NCI-H128 (cell line): ENCODE measurements around the gene STAP2.

Source experiments
- DNase-seq: peaks from one replicate; lab custom pipeline; 2025; ENCODE audit not compliant: unreplicated experiment; lab: John Stamatoyannopoulos, UW

STAP2 gene

GRCh38 chr19:4328243-4328990 lies 10.2 kb downstream of the STAP2 start:
- peak; percentile 94 for DNase-seq

- DNase-seq: no peak
These were observed 10.8 kb downstream of the STAP2 start for GRCh38 chr19:4327877-4328242.

DNA sequence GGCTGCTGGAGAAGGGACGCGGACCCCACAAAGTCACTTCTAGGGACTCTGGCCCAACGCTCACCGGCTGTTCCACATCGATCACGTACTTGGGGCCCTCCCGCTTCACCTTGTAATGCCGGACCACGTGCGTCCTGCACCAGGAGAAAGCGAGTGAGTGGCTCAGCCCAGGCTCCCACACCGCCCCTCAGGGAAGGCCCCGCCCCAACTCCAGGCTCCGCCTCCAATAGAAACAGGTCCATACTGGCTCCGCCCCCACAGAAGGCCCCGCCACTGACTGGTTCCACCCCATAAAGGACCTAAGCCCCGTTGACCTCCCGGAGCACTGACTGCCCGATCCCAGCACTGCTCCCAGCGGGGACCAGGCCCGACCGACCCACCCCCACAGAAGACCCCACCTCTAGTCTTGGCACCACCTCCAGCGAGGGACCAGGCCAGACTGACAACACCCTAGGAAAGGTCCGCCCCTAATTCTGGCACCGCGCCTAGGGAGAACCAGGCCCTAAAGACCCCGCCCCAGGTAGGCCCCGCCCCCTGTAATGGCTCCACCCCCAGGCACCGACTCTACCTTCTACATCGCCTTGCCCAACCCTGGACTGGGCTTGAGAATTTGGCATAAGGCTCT lies 11.3 kb downstream of the STAP2 start:
- no peak for DNase-seq

DNA sequence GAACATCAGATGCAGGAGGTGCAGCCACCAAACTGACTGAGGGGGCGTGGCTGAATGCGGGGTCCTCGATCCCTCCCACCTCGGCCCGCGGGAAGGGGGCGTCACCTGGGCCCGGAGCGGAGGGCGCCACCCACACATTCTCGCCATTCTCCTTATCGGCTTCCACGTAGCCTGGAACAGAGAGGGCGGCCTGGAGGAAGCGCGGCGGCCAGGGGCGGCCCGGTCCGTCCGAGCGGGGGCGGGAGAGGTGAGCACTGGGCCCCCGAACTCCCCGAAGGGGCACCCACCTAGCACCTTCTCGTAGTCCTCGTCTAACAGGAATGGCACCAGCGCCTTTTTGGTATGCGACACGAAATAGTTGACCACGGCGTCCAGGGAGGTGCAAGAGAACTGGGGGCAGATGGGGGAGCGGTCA lies 11.8 kb downstream of the STAP2 start:
- DNase-seq: no peak

DNA sequence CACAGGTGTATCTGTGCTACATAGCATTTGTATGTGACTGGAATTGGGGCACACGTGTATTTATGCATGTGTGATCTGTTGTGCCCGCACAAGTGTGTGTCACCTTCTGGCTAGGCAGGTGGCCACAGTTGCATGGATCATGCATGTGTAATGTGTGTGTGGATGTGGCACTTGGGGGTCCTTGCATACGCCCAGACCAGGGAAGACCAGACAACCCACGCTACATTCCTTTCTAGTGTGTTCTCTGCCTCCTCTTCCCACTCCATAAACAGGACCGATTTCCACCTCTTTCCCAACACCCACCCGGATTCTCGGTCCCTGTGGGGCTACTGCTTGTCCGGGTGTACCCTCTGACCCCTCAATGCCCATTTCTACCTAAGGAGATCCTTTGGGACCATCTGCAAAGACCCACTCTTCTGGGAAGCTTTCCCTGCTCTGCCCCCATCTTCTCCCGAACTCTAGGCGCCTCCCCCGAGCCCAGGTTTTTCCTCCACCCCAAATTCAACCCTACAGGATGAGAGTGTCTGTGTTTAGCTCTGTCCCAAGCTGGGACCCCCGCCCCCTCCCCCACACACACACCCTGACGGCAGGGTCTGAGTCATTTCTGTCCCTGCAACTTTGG lies 12.3 kb downstream of the STAP2 start:
- no peak for DNase-seq

GRCh38 chr19:4324228-4324627 lies 14.4 kb downstream of the STAP2 start:
- DNase-seq: no peak

- DNase-seq: no peak
These were observed 14.9 kb downstream of the STAP2 start for GRCh38 chr19:4323692-4324091.

GRCh38 chr19:4322942-4323665 lies 15.5 kb downstream of the STAP2 start:
- DNase-seq: no peak

DNA sequence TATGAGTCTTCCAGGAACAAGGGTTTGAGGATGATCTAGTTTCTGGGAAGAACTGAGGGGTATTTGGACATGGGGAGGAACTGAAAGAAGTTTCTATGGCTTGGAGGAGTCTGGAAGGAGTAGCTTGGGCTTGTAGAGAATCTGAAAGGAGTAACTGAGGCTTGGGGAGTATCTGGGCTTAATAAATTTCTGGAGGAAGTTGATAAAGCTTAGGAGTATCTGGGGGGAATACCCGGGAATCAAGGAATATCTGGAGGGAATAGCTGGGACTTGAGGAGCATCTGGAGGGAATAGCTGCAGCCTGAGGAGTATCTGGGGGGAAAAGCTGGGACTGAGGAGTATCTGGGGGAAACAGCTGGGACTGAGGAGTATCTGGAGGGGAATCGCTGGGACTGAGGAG lies 18.2 kb downstream of the STAP2 start:
- DNase-seq: no peak

DNA sequence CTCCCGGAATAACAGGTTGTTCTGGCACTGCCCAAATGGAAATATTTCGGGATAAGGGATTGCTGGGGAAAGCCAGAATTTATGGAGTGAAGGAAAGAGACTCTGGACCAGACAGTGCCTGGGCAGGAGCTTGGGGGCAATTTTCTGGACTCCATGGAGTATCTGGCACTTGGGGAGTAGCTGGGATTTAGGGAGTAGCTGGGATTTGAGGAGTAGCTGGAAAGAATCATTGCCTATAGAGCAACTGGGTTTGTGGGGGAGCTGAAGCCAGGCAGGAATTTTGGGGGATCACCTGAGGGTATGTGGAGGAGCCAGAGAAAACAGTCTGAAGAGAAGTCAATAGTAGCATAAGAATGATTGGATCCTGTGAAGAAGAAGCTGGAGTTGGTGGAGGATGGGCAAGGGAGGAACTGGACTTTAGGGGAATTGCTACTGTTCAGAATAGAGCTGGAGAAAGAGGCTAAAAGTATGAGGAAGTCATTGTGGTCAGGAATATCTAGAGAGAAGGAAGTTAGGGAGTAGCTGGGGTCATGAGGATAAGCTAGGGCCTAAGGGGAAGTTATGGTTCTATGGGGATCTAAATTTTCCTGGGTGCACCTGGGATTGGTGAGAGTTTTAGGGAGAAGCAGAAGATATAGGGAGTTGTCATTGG lies 19.4 kb downstream of the STAP2 start:
- DNase-seq: no peak

- DNase-seq: no peak
These were observed 20.2 kb downstream of the STAP2 start for GRCh38 chr19:4318460-4318859.

DNA sequence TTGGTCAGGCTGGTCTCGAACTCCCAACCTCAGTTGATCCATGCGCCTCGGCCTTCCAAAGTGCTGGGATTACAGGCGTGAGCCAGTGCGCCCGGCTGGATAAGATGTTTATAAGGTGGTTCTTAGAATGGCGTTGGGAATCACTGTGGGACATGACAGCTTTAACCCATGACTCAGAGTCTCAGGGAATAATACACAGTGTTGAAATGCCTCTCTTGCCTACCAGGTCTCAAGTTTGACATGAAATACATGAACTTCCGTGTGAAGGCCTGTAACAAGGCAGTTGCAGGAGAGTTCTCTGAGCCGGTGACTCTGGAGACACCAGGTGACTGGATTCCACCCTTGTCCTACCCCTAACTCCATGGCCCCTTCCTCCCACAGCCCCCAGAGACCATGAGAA lies 21.7 kb downstream of the STAP2 start:
- DNase-seq: no peak

GRCh38 chr19:4313847-4314490 lies 24.7 kb downstream of the STAP2 start:
- no peak for DNase-seq

DNA sequence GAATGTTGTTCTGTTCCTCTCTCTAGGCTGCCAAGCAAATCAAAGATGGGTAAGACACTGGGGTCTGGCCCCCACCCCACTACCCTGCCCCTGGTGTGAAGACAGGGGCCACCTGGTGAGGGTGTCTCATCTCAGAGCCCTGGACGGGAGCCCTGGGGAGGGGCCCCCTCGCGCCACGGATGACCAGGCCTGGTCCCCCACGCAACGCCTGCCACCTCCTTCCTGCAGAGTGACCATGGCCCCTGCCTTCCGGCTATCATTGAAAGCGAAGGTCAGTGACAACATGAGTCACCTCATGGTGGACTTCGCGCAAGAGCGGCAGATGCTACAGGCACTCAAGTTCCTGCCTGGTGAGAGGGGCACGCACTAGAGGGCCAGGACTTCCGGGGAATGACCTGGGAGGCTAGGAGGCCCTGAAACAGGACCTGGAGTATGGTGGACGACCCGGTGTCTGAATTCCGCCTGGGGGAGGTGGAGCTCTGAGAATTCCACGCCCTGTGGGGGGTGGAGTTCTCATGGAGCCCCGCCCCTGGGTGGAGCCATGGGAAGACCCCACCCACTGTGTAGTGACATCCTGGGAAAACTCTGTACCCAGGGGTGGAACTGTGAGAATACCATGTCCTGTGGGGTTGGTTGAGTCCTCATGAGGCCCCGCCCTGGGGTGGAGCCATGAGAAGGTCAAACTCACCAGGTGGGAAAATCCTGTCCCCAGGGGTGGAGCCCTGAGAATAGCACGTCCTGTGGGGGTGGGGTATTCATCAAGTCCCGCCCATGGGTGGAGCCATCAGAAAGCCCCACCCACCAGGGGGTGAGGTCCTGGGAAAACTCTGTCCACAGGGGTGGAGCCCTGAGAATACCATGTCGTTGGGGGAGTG lies 28.1 kb downstream of the STAP2 start:
- no peak for DNase-seq

DNA sequence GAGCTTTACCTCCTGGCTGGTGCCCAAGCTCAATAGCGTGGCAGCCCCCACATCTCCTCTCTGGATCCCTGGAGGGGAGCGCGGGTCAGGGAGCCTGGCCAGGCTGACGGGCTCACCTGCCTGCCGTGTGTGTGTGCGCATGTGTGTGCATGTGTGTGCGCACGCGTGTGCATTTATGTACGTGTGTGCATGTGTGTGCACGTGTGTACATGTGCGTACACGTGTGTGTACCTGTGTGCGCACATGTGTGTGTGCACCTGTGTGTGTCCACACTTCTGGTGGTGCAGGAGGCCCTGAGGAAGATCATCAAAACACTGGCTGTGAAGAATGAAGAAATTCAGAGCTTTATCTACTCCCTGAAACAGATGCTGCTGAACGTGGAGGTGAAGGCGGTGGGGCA lies 33.0 kb downstream of the STAP2 start:
- DNase-seq: no peak

DNA sequence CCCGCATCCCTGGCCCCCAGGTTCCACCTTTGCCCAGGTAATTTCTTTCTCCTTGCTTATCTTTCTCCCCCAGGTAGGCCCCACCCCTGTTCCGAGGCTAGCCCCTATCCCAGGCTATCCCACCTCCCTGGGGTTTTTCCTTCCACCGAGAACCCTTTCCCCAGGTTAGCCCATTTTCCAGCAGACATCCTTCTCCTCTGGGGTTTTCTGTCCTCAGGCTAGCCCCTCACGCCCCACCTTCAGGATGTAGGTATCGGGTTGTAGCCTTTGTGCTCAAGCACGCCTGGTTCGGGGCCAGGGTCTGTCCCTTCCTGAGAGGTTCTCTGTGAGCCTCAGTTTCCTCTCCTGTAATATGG lies 33.4 kb downstream of the STAP2 start:
- DNase-seq: no peak

- peak; percentile 48 for DNase-seq
These were observed 33.9 kb downstream of the STAP2 start, which contains the start of gene FSD1 for GRCh38 chr19:4304538-4305256. TSS of gene FSD1 (plus strand) at chr19:4304598. CDS start at chr19:4304747, 149 bp downstream.

- DNase-seq: no peak
These were observed 34.6 kb downstream of the STAP2 start for GRCh38 chr19:4303819-4304537.

DNA sequence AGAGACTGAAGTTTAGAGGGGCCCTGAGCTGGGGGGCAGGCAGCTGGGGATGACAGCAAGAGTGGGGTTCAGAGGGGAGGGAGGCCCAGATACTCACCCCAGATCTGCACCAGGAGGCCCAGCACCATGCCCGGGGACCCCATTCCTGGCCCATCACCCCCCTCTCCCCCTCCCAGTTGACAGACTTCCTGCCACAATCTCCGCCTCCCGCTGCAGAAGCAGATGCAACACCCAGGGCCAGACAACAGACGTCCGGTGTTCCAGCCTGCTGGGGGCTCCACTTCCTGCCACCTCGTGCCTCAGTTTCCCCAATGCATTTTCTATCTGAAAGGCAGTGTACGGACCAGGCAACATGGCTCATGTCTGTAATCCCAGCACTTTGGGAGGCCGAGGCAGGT lies 36.4 kb downstream of the STAP2 start, which contains the start of gene TMIGD2:
TSS of gene TMIGD2 (minus strand) at position 147 of the 398 bp plus-strand sequence. CDS start at position 143, 4 bp downstream.
- DNase-seq: no peak
